Vagina (tissue), 2 donors: ENCODE results near the gene ADAMTSL1.

Source experiments
- POLR2A ChIP-seq, 2 donors: fragments of 450-650 bp; IDR thresholded peaks; one replicate each; pipeline ENCODE4 v1.6.1; 2017; ENCODE audit warnings: antibody characterized with exemption in 2 of 2, mild to moderate bottlenecking in 2 of 2, moderate library complexity in 2 of 2
- TF ChIP-seq, protein P1 (sequence below), 3 experiments: fragments of 450-650 bp in 2 of 3; fragments of 200-600 bp in 1 of 3; sonication (generic) in 1 of 3; IDR thresholded peaks; one replicate each; pipeline ENCODE4 v1.5.1; 2017 to 2019; ENCODE audit warnings: antibody characterized with exemption in 3 of 3, mild to moderate bottlenecking in 2 of 3, moderate library complexity in 2 of 3

DNA sequence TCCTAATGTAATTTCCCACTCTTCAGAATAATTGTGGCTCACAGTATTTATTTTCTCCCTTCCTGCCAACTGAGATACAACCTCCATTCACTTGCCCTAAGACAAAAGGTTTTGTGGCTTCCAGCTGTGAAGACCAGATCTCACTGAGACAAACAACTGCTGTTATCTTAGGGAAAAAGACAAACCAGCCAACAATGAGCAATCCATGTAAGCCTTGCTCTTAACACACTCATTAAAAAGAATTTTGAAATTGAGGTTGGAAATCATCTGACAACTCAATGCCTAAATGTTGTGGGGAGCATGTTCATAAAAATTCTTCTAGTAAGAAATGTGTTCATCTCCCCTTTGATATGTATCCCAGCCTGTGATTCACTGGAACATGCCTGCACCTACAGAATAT lies 132.9 kb downstream of the ADAMTSL1 start:
- TF ChIP-seq, protein P1, sequence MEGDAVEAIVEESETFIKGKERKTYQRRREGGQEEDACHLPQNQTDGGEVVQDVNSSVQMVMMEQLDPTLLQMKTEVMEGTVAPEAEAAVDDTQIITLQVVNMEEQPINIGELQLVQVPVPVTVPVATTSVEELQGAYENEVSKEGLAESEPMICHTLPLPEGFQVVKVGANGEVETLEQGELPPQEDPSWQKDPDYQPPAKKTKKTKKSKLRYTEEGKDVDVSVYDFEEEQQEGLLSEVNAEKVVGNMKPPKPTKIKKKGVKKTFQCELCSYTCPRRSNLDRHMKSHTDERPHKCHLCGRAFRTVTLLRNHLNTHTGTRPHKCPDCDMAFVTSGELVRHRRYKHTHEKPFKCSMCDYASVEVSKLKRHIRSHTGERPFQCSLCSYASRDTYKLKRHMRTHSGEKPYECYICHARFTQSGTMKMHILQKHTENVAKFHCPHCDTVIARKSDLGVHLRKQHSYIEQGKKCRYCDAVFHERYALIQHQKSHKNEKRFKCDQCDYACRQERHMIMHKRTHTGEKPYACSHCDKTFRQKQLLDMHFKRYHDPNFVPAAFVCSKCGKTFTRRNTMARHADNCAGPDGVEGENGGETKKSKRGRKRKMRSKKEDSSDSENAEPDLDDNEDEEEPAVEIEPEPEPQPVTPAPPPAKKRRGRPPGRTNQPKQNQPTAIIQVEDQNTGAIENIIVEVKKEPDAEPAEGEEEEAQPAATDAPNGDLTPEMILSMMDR (IDR thresholded peaks at IDR 0.05) = no peak
- no peak for TF ChIP-seq POLR2A (IDR thresholded peaks at IDR 0.05)
